ENCODE measurements around the gene B3GALNT2. TPM values are rescaled to one million over a fixed set of nuclear protein-coding genes. Genes with fewer than 3 reads are reported as not detected.

The B3GALNT2 gene
- polyA plus RNA-seq, 1 donor from 2014 or later, result 3.5 TPM

- Mint-ChIP-seq H3K27me3 (no peaks in the 10 kb centered on the region), H3K36me3 (peaks cover 4% of the 10 kb centered on the region)
These were observed 53.8 kb downstream of the B3GALNT2 start for GRCh38 chr1:235450433-235450832.

DNA sequence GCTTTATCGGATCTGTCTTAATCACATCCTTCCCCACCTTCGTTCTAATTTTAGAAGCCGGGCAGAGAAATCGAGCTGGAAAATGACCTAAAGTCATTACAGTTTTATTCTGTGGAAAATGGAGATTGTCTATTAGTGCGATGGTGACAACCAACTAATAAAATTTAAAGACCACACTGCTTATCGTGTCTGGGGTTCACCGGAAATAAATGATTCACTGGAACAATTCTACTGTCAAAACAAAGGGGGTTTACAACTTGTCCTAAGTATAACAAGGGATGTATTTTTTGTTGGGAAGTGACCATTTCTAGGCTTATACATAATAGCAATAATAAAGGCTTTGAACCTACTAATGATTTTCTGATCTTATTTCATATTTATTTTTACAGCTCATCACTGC, 55.6 kb downstream of the B3GALNT2 start:
- H3K9me3 Mint-ChIP-seq, result no peaks in the 10 kb centered on the region
- no peak overlapping the region for H3K4me3 Mint-ChIP-seq
- H3K4me1 Mint-ChIP-seq, result no peaks in the 10 kb centered on the region
- no peaks in the 10 kb centered on the region for H3K27me3 Mint-ChIP-seq
- no peak overlapping the region for H3K27ac Mint-ChIP-seq
- peaks cover 4% of the 10 kb centered on the region for H3K36me3 Mint-ChIP-seq

More at GRCh38 chr1:235450433-235450832, 53.8 kb downstream of the B3GALNT2 start:
- Mint-ChIP-seq H3K4me1 (no peaks in the 10 kb centered on the region), H3K9me3 (no peaks in the 10 kb centered on the region), H3K27ac (no peak overlapping the region), H3K4me3 (no peak overlapping the region)

DNA sequence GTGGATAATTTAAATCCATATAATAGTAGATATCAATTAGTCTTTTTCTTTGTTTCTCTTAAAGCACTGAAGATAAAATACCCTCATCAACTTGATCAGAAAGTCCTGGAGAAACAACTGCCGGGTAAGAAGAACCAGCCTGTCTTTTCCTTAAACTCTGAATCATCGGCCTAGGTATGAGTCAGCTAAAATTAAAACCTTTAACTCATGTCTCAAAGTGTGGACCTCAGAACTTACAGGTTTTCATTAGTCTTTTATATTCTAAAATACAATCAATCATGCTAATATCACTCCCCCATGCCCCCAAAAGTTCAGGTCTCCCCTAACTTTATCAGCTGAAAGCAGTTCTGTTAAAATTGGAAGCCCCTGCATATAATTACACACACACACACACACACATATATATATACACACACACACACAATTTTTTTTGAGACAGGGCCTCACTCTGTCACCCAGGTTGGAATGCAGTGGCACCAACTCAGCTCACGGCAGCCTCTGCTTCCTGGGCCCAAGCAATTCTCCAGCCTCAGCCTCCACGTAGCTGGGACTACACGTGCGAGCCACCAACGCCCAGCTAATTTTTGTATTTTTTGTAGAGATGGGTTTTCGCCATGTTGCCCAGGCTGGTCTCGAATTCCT, 61.3 kb downstream of the B3GALNT2 start:
- H3K27me3 Mint-ChIP-seq, result no peaks in the 10 kb centered on the region
- peak overlapping the region in 1 of 3 donors; percentile 47 for H3K27ac Mint-ChIP-seq
- no peaks in the 10 kb centered on the region for H3K4me1 Mint-ChIP-seq
- no peaks in the 10 kb centered on the region for H3K9me3 Mint-ChIP-seq
- H3K36me3 Mint-ChIP-seq, result peaks cover 6% of the 10 kb centered on the region
- H3K4me3 Mint-ChIP-seq, result no peak overlapping the region

DNA sequence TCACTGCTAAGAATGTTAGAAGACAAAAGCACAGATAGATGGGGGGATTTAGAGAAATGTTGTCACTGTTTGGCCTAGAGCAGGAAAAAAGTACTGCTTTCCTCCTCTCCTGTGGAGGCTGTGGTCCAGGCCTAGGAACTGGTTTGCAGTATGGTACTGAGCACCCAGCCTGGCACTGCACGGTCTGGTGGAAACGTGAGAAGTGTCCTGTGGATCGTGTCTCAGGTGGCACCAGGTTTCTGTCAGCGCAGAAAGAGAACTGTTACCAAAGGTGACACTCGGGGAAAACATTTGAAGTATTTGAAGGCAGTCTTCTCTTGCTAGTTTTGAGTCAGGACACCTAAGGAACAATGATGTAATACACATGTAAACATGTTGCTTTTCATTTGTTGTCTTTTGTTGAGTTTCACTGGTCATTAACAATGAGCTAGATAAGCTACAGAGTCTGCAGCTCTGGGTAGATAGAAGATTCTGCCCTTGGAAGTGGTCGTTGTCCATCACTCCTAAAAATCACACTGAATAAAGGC, 63.0 kb downstream of the B3GALNT2 start:
- Mint-ChIP-seq H3K9me3 (no peaks in the 10 kb centered on the region), H3K36me3 (peaks cover 6% of the 10 kb centered on the region), H3K4me1 (no peaks in the 10 kb centered on the region), H3K27ac (peak overlapping the region in 1 of 3 donors; percentile 55), H3K4me3 (no peak overlapping the region), H3K27me3 (no peaks in the 10 kb centered on the region)

- Mint-ChIP-seq H3K4me1 (peaks cover 0 to 1% (median 0%) of the 10 kb centered on the region in 3 donors), H3K27ac (no peak overlapping the region), H3K36me3 (peaks cover 4% of the 10 kb centered on the region), H3K27me3 (no peaks in the 10 kb centered on the region), H3K9me3 (no peaks in the 10 kb centered on the region), H3K4me3 (peak overlapping the region in 1 of 4 donors; percentile 49)
These were observed 70.3 kb downstream of the B3GALNT2 start for GRCh38 chr1:235434001-235434400.

DNA sequence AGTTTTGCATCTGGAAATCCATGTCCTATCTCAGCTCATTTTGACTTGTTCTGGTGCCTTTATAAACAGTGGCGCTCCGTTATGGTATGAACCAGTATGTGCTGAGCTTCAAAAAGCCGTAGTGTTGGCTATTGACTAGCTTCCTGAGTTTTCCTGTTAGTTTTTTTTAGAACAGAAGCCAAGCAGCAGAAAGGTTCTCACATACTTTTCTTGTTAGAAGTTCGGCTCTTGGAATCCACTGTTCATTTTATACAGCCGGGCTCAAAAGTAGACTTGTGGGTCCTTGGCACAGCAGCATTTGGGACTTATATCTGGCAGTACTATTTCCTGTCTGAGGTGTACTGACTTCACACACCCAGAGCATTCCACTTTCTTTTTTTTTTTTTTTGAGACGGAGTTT, 73.3 kb downstream of the B3GALNT2 start:
- Mint-ChIP-seq H3K36me3 (peaks cover 1% of the 10 kb centered on the region), H3K9me3 (no peaks in the 10 kb centered on the region), H3K27ac (peak overlapping the region in 1 of 3 donors; percentile 63), H3K4me1 (peaks cover 0 to 5% (median 3%) of the 10 kb centered on the region in 3 donors), H3K27me3 (no peaks in the 10 kb centered on the region), H3K4me3 (no peak overlapping the region)

DNA sequence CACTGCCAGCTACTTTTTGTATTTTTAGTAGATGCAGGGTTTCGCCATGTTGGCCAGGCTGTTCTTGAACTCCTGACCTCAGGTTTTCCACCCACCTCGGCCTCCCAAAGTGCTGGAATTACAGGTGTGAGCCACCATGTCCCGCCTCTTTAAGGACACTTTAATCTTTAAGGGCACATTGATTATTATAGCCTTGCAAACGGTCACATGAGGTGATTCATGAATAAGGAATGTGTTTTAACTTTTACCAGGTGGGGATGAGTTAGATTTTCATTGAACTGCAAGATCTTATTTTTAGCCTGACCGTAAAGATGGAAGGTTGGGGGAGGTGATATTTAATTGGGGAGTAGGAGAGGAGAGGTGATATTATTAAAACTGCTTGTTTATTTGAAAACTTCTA, 75.1 kb downstream of the B3GALNT2 start:
- H3K4me3 Mint-ChIP-seq, result no peak overlapping the region
- H3K36me3 Mint-ChIP-seq, result peaks cover 3% of the 10 kb centered on the region
- H3K9me3 Mint-ChIP-seq, result no peaks in the 10 kb centered on the region
- no peak overlapping the region for H3K27ac Mint-ChIP-seq
- no peaks in the 10 kb centered on the region for H3K27me3 Mint-ChIP-seq
- H3K4me1 Mint-ChIP-seq, result peaks cover 0 to 5% (median 3%) of the 10 kb centered on the region in 3 donors

DNA sequence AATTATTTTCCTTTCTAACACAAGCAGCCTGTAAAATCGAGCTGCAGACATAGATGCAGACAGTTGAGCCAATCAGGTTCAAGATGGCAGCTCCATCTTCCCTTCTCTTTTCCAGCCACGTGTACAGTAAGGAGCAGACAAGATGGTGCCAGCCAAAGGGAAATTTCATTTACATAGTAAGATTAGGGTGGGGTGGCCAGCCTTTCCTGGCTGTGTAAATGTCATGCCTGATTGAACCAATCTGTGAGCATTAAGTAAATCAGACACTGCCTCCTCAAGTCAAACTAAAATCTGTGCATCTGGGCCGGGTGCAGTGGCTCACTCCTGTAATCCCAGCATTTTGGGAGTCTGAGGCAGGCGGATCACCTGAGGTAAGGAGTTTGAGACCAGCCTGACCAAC, 76.8 kb downstream of the B3GALNT2 start:
- H3K4me1 Mint-ChIP-seq, result peaks cover 5 to 9% (median 7%) of the 10 kb centered on the region in 3 donors
- H3K27ac Mint-ChIP-seq, result no peak overlapping the region
- H3K4me3 Mint-ChIP-seq, result no peak overlapping the region
- H3K27me3 Mint-ChIP-seq, result no peaks in the 10 kb centered on the region
- H3K36me3 Mint-ChIP-seq, result peaks cover 1% of the 10 kb centered on the region
- H3K9me3 Mint-ChIP-seq, result no peaks in the 10 kb centered on the region

- Mint-ChIP-seq H3K4me1 (peaks cover 5 to 9% (median 7%) of the 10 kb centered on the region in 3 donors), H3K27ac (peak overlapping the region in 1 of 3 donors; percentile 31), H3K9me3 (no peaks in the 10 kb centered on the region), H3K4me3 (no peak overlapping the region), H3K36me3 (peaks cover 1% of the 10 kb centered on the region), H3K27me3 (no peaks in the 10 kb centered on the region)
These were observed 77.6 kb downstream of the B3GALNT2 start for GRCh38 chr1:235426680-235427079.

GRCh38 chr1:235426143-235426542, 78.1 kb downstream of the B3GALNT2 start:
- no peak overlapping the region for H3K4me3 Mint-ChIP-seq
- H3K36me3 Mint-ChIP-seq, result peaks cover 1% of the 10 kb centered on the region
- no peaks in the 10 kb centered on the region for H3K9me3 Mint-ChIP-seq
- H3K4me1 Mint-ChIP-seq, result peaks cover 5 to 9% (median 7%) of the 10 kb centered on the region in 3 donors
- no peak overlapping the region for H3K27ac Mint-ChIP-seq
- H3K27me3 Mint-ChIP-seq, result no peaks in the 10 kb centered on the region

DNA sequence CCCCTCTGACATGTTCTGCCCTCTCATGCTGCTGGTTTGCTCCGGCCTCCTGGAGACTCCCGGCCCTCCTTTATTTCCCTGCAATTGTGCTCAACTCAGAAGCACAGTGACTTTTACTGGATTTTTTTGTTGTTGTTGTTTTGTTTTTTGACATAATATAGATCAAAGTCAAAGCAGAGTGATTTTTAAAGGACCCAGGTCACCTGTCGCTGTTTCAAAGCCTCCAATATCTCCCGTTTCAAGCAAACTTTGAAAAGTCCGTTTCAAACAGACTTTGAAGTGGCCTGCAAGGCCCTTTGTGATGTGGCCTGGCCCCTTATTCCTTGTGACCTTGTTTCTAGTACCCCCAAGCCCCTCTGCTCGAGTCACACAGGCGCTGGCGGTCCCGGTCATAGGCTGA, 78.9 kb downstream of the B3GALNT2 start:
- H3K27me3 Mint-ChIP-seq, result no peaks in the 10 kb centered on the region
- H3K9me3 Mint-ChIP-seq, result no peaks in the 10 kb centered on the region
- H3K4me1 Mint-ChIP-seq, result peaks cover 5 to 9% (median 7%) of the 10 kb centered on the region in 3 donors
- no peak overlapping the region for H3K4me3 Mint-ChIP-seq
- H3K27ac Mint-ChIP-seq, result peak overlapping the region in 1 of 3 donors; percentile 71
- H3K36me3 Mint-ChIP-seq, result peaks cover 1% of the 10 kb centered on the region

- peaks cover 1% of the 10 kb centered on the region for H3K36me3 Mint-ChIP-seq
- H3K4me3 Mint-ChIP-seq, result peak overlapping the region in 1 of 4 donors; percentile 27
- H3K4me1 Mint-ChIP-seq, result peaks cover 5 to 9% (median 7%) of the 10 kb centered on the region in 3 donors
- no peak overlapping the region for H3K27ac Mint-ChIP-seq
- H3K9me3 Mint-ChIP-seq, result no peaks in the 10 kb centered on the region
- H3K27me3 Mint-ChIP-seq, result no peaks in the 10 kb centered on the region
These were observed 80.2 kb downstream of the B3GALNT2 start for GRCh38 chr1:235424092-235424491.

DNA sequence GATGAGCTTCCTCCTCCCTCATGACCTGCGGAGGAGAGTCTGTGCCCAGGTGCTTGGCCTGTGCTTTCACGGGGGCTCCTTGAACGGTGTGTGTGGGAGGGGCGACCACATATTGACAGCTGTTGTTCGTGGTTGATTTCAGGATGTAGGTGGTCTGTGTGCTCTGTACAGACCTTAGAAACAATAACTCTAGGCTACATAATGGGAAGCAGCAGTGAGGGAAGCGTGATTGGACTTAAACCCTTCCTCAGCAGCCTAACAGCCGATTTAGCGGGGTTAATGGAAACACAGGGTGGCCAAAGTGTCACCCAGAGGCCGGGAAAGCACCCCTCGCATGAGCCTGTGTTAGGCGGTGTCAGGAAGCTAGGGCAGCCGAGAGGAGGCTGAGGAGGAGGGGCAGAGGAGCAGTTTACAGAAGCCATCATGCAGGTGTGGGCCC, 81.0 kb downstream of the B3GALNT2 start:
- peak overlapping the region in 2 of 3 donors; percentile 39 to 57 for H3K27ac Mint-ChIP-seq
- no peaks in the 10 kb centered on the region for H3K9me3 Mint-ChIP-seq
- H3K36me3 Mint-ChIP-seq, result peaks cover 1% of the 10 kb centered on the region
- no peak overlapping the region for H3K4me3 Mint-ChIP-seq
- no peaks in the 10 kb centered on the region for H3K27me3 Mint-ChIP-seq
- H3K4me1 Mint-ChIP-seq, result peaks cover 2 to 9% (median 6%) of the 10 kb centered on the region in 3 donors

- no peak overlapping the region for H3K4me3 Mint-ChIP-seq
- no peak overlapping the region for H3K27ac Mint-ChIP-seq
- H3K36me3 Mint-ChIP-seq, result peaks cover 1% of the 10 kb centered on the region
- no peaks in the 10 kb centered on the region for H3K9me3 Mint-ChIP-seq
- peaks cover 0 to 9% (median 9%) of the 10 kb centered on the region in 3 donors for H3K4me1 Mint-ChIP-seq
- no peaks in the 10 kb centered on the region for H3K27me3 Mint-ChIP-seq
These were observed 82.5 kb downstream of the B3GALNT2 start for GRCh38 chr1:235421751-235422150.

GRCh38 chr1:235417086-235417697, 87.1 kb downstream of the B3GALNT2 start:
- H3K4me1 Mint-ChIP-seq, result peaks cover 0 to 6% (median 2%) of the 10 kb centered on the region in 3 donors
- no peak overlapping the region for H3K27ac Mint-ChIP-seq
- no peaks in the 10 kb centered on the region for H3K27me3 Mint-ChIP-seq
- H3K9me3 Mint-ChIP-seq, result no peaks in the 10 kb centered on the region
- H3K36me3 Mint-ChIP-seq, result no peaks in the 10 kb centered on the region
- no peak overlapping the region for H3K4me3 Mint-ChIP-seq

Data from IgD-negative memory B cell (primary cell).